Stimulated activated CD4-positive, alpha-beta T cell treated with anti-CD3 and anti-CD28 coated beads, TNF-alpha, amount 100 ng/mL, for 1 hour (primary cell): Measurements from ENCODE around the gene NTNG1.

Experiments
- DNase-seq, 3 donors: peaks; one replicate each; pipeline ENCODE4 v3.0.0-alpha.2; 2020; ENCODE audit warnings: low read depth in 3 of 3, low spot score in 1 of 3

NTNG1 gene

DNA sequence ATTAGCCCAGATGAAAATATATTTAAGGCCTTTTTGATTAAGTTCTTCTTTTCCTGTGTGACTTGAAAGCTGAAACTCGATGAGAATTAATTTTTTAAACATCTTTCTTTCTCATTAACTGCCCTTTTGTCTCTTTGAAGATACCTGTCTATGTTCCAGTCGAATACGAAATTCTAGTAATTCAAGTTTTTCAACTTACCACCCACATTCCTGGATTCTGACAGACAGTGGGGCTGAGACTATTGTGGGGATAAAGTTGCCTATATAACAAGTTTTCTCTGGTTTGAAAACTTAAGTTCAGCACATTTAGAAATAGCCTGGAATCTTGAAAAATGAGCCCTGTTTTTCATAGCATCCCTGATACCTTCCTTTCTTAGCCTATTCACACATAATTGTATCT lies 114.6 kb downstream of the NTNG1 start:
- DNase-seq = no peak

GRCh38 chr1:107262467-107263286 lies 121.8 kb downstream of the NTNG1 start:
- DNase-seq = no peak

- no peak for DNase-seq
These were observed 122.6 kb downstream of the NTNG1 start for GRCh38 chr1:107263291-107263915.

- DNase-seq = no peak
These were observed 123.2 kb downstream of the NTNG1 start for GRCh38 chr1:107264007-107264406.

DNA sequence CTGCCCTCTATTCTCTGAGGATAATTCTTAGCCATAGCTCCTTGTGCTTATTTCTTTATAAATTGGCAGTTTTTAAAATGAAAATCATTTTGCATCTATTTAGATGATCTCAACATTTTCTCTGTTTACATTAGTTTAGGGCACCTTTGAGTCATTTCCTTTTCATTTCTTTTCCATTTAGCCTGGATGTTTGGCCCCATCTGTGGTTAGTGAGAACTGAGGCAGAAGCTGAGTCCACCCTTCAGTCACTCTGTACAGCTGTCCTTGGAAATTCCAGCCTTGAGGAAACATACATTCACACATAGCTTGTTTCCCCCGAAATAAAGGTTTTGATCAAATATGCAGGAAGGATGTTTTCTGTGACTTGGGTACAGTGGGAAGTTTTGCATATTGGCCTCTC lies 123.7 kb downstream of the NTNG1 start:
- no peak for DNase-seq

DNA sequence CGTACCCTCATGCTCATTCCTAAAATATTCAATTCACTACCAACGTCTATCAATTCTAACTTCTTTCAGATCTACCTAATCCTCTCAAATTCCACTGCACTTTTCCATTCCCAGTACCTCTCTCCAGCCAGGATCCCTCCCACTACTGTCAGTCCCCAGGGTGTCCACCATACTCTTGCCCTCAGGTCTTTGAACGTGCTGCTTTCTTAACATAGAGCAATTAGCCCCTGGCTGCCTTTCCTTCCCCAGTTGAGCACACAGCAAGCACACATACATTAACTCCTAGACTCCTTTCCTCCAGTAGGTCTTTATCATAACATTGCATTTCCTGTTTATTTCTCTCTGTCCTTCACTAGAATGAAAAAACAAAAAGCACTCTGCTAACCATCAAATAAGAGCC lies 126.7 kb downstream of the NTNG1 start:
- DNase-seq = no peak

DNA sequence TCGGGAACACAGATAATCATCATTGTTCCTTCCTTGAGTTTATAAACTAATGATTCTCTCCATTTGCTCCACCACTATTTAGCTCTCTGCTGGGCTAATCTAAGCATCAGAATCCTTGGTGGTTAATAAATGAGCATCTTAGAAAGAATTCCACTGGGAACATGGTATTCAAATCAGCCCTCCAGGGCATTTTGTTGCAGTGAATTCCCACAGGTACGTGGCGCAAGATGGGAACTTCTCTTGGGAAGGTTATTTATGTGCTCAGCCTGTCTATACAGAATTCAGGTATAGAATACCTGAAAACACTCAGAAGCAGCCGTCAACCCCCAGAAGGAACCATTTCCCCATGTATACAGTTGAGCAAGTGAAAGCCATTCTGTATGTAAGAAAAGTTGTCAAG lies 131.5 kb downstream of the NTNG1 start:
- no peak for DNase-seq

DNA sequence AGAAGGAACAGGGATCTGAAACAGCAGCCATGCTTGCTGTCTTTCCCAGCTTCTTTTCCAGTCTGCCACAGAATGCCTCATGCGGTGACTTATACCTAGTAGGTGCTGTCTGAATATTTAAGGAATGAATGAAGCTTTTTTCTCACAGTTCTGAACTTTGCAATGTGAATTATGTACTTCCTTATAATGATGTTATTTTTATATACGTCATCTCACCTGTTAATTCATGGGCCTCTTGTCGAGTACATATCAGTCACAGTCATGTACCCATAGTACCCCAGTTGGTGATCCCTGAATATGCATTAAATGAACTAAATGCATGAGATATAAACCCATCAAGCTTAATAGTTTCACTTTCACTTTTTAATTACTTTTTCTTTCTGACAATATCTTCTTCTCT lies 132.7 kb downstream of the NTNG1 start:
- no peak for DNase-seq

DNA sequence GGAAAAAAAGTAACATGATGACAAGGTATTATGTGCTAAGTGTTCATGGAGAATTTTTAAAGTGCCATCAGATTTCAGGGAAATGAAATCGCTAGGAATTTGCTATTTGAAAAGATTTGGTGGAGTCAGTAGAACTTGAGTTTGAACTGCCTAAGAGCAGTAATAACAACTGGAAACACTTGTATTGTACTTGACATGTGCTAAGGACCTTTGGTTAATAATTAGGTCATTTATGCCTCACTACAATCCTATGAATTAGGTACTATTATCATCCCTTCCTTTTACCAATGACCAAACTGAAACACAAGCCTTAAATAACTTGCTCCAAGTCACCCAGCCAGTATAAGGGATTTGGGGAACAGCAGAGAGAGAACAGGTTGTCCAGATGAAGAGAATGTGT lies 133.4 kb downstream of the NTNG1 start:
- no peak for DNase-seq

DNA sequence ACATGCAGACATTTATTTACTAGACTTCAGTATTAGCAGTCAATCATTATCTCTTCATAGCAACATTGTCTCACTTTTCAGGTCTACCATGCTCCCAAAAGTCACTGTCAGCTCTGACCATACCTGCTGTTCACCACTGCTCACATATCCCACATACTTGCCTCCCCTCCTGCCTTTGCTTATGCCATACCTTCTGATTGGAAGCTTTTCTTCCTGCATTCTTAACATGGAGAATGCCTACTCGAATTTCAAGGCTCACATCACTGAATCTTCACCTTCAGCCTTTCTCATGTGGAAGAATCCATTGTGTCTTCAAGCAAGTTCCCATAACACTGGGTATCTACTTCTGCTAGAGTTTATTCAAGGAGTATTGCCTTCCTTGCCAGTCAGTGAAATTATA lies 135.4 kb downstream of the NTNG1 start:
- DNase-seq = no peak

GRCh38 chr1:107277022-107277421 lies 136.2 kb downstream of the NTNG1 start:
- DNase-seq = no peak

- DNase-seq = no peak
These were observed 145.3 kb downstream of the NTNG1 start for GRCh38 chr1:107286125-107286524.

DNA sequence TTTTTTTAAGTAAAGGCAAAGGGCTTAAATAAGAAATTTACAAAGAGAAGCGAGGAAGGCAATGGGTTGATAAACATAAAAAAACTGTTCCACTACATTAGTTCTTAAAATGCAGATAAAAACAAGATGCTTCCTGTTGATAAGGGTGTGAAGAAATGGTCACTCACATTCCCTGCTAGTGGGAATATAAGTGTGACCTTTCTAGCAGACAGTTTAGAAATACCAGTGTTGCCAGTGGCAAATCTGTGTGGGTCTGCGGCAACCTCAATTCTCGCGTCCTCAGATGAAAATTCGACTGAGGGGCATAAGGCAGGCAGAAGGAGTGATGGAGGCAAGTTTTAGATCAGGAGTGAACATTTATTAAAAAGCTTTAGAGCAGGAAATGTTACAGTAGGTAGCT lies 151.1 kb downstream of the NTNG1 start:
- no peak for DNase-seq

GRCh38 chr1:107293901-107294613 lies 153.2 kb downstream of the NTNG1 start:
- no peak for DNase-seq

DNA sequence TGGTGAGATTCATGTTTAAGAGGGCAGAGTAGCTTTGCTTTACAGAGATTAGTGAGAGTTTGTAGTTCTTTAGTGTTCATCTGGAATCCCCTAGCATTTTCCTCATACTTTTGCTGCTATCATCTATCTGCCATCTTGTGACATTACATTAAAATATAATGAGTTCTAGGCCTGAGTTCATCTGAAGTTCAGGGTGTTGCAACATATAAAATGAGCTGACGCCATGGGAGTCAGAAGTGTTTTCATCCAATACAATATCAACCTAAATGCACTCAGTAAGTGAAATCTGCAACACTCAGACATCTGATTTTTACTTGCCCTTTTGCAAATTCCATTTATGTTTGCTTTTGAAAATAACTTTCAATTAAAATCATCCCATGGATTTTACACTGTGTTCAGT lies 153.8 kb downstream of the NTNG1 start:
- DNase-seq = no peak

DNA sequence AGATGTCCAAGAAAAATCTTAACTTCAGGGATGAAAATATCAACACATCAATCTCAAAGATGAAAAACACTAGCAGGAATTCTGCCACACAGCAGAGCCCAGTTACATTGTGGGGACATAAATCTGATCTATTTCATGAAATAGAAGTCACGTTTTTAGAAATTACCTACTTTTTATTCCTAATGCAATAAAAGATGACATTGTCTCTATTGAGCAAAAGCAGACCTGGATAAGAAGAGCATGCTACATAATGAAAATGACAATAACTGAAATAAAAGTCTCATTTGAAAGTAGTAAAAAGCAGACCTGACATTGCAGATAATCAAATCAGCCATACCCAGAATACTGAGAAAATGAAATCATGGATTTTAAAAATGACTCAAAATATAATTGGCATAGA lies 156.8 kb downstream of the NTNG1 start:
- DNase-seq = no peak

- no peak for DNase-seq
These were observed 157.7 kb downstream of the NTNG1 start for GRCh38 chr1:107298526-107298925.

DNA sequence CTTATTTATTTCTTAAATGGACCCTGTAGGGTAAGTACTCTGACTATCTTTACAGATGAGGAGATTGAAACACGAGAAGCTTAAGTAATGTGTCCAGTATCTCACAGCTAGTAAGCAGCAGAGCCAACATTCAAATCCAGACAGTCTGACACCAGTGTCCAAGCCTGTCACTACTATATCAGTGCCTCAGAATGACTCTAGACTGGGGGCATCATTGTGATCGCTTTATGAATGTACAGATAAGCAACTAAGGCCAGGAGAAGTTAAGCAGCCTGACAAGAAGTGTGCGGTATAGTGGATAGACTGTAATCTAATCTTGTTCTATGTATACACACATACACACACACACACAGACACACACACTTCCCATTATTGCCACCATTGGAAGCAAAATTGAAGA lies 158.7 kb downstream of the NTNG1 start:
- no peak for DNase-seq

DNA sequence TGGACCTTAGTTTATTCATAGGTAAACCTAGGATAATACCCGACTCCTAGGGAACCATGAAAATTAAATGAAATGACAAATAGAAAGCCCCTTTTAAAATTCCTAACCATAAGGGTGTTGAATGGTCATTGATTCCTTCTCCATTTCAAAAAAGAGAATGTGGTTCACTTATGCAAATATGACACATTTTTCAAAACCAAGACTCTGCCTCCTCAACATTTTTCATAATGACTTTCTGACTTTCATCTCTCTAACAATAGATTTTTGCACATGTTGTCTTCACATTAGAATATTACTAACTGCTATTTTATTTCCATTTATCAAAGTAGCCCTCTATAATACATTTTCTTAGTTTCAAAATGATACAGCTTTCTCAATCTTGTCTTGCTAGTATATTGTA lies 169.1 kb downstream of the NTNG1 start:
- no peak for DNase-seq

DNA sequence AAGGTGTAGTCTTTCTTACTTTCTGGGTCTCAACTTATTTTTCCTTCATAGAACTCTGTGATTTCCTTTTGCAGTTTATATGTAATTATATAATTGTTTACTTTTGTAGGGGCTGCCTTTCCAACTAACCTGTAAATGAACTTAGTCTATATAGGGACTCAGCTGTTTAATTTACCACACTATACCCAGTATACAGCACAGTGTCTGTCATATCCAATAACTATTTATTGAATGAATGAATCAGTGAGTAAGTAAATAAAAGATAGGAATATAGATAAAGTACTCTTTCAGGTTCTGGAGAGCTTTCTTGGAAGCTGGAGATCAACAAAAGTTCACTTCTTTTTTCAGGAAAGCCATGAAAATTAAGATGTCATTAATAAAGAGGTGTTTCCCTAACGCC lies 174.8 kb downstream of the NTNG1 start:
- DNase-seq = no peak

GRCh38 chr1:107318932-107319331 lies 178.1 kb downstream of the NTNG1 start:
- no peak for DNase-seq

DNA sequence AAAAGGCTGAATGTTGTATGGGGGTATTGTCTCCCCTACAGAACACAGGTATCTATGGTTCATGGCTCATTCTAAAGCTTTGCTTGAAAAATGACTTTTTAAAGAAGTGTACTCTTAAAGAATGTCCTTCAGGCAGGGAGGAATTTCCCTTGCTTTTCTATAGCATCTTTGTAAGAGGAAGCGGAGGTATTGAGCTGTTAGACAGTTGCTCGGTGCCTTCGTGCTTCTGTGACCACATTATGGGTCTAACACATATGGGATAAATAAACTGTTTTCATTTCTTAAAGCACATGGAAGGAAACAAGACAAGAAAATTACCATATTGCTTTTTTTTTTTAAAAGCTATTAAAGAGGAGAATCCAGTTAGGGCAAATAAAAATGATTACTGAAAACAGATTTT lies 182.9 kb downstream of the NTNG1 start:
- no peak for DNase-seq
